Mesenchymal stem cell (in vitro differentiated cells and primary cell): ENCODE results near the gene HSP90AB1.

Experiments used
- DNase-seq: peaks from one replicate; pipeline ENCODE4 v3.0.0-alpha.2; 2013
- H2AFZ ChIP-seq: one replicate; pipeline ENCODE4 v1.6.1; 2013; ENCODE audit warnings: low read depth, mild to moderate bottlenecking, control low read depth, inconsistent platforms, low read length, moderate library complexity
- H2AK5ac ChIP-seq: 2 replicates; pipeline ENCODE4 v1.6.1; 2013; ENCODE audit warnings: low read length, moderate library complexity, mild to moderate bottlenecking, inconsistent platforms; ENCODE audit not compliant: severe bottlenecking
- H2BK120ac ChIP-seq: one replicate; pipeline ENCODE4 v1.6.1; 2013; ENCODE audit warnings: low read depth, mild to moderate bottlenecking, inconsistent platforms, low read length, moderate library complexity
- H2BK12ac ChIP-seq, 2 experiments: one replicate each; pipeline ENCODE4 v1.6.1; 2013; ENCODE audit warnings: inconsistent platforms in 2 of 2, low read length in 2 of 2, mild to moderate bottlenecking in 2 of 2, moderate library complexity in 2 of 2, control low read depth in 1 of 2
- H2BK15ac ChIP-seq: one replicate; pipeline ENCODE4 v1.6.1; 2013; ENCODE audit warnings: mild to moderate bottlenecking, low read depth, inconsistent platforms; ENCODE audit not compliant: poor library complexity, severe bottlenecking
- H2BK5ac ChIP-seq: 2 replicates; pipeline ENCODE4 v1.6.1; 2013; ENCODE audit warnings: low read depth, mild to moderate bottlenecking, low read length, control low read depth, inconsistent platforms; ENCODE audit not compliant: poor library complexity, severe bottlenecking
- H3K14ac ChIP-seq, 2 experiments: one replicate each; pipeline ENCODE4 v1.6.1; 2013; ENCODE audit warnings: inconsistent platforms in 2 of 2, low read length in 2 of 2, control low read depth in 1 of 2, mild to moderate bottlenecking in 1 of 2, moderate library complexity in 1 of 2
- H3K18ac ChIP-seq, 2 experiments: one replicate each; pipeline ENCODE4 v1.6.1; 2013; ENCODE audit warnings: inconsistent platforms in 2 of 2, low read length in 2 of 2, control low read depth in 1 of 2, low read depth in 1 of 2, mild to moderate bottlenecking in 1 of 2
- H3K23ac ChIP-seq, 2 experiments: one replicate each; pipeline ENCODE4 v1.6.1; 2013; ENCODE audit warnings: inconsistent platforms in 2 of 2, low read length in 2 of 2, mild to moderate bottlenecking in 2 of 2, moderate library complexity in 2 of 2, control low read depth in 1 of 2
- H3K27ac ChIP-seq: 2 replicates; pipeline ENCODE4 v1.5.1; 2013; ENCODE audit warnings: mild to moderate bottlenecking, moderate library complexity, low read length, control low read depth, inconsistent platforms; ENCODE audit not compliant: poor library complexity, severe bottlenecking
- H3K27me3 ChIP-seq, 2 experiments: 2 replicates each; pipeline versions ENCODE4 v1.6.1 to v1.7.0; 2013; ENCODE audit warnings: low read length in 2 of 2, mild to moderate bottlenecking in 2 of 2, moderate library complexity in 2 of 2, control low read depth in 1 of 2, inconsistent platforms in 1 of 2; ENCODE audit not compliant: control insufficient read depth in 1 of 2, insufficient read depth in 1 of 2
- H3K36me3 ChIP-seq, 2 experiments: 2 replicates each; pipeline versions ENCODE4 v1.6.1 to v1.7.0; 2013; ENCODE audit warnings: low read length in 2 of 2, control low read depth in 1 of 2, inconsistent platforms in 1 of 2, low read depth in 1 of 2, mild to moderate bottlenecking in 1 of 2; ENCODE audit not compliant: insufficient read depth in 2 of 2, control insufficient read depth in 1 of 2
- H3K4ac ChIP-seq, 2 experiments: one replicate each; pipeline ENCODE4 v1.6.1; 2013; ENCODE audit warnings: inconsistent platforms in 2 of 2, low read length in 2 of 2, mild to moderate bottlenecking in 2 of 2, moderate library complexity in 2 of 2, control low read depth in 1 of 2, low read depth in 1 of 2
- H3K4me1 ChIP-seq: 2 replicates; pipeline ENCODE4 v1.6.1; 2013; ENCODE audit warnings: low read depth, low read length, control low read depth; ENCODE audit not compliant: control insufficient read depth, insufficient read depth
- H3K4me2 ChIP-seq: 2 replicates; pipeline ENCODE4 v1.6.1; 2013; ENCODE audit warnings: low read length, mild to moderate bottlenecking, inconsistent platforms; ENCODE audit not compliant: poor library complexity, severe bottlenecking
- H3K4me3 ChIP-seq, 2 experiments: 2 replicates each; pipeline versions ENCODE4 v1.5.1 to v1.7.0; 2013; ENCODE audit warnings: low read length in 2 of 2, mild to moderate bottlenecking in 2 of 2, control low read depth in 1 of 2, low read depth in 1 of 2; ENCODE audit not compliant: insufficient read depth in 1 of 2
- H3K79me1 ChIP-seq: replicated peaks from 2 replicates; pipeline ENCODE4 v1.6.1; 2013; ENCODE audit warnings: mild to moderate bottlenecking, control low read depth, low read length, inconsistent platforms; ENCODE audit not compliant: poor library complexity, severe bottlenecking
- H3K9ac ChIP-seq: 2 replicates; pipeline ENCODE4 v1.7.0; 2013; ENCODE audit warnings: mild to moderate bottlenecking, low read length, moderate library complexity
- H3K9me3 ChIP-seq: 2 replicates; pipeline ENCODE4 v1.7.0; 2013; ENCODE audit warnings: mild to moderate bottlenecking, low read length; ENCODE audit not compliant: control insufficient read depth
- H4K8ac ChIP-seq: one replicate; pipeline ENCODE4 v1.6.1; 2013; ENCODE audit warnings: inconsistent platforms, mild to moderate bottlenecking, low read length, moderate library complexity
- H4K91ac ChIP-seq: one replicate; pipeline ENCODE4 v1.6.1; 2013; ENCODE audit warnings: mild to moderate bottlenecking, low read length, inconsistent platforms
- WGBS: methylation state at CpG from one replicate; pipeline ENCODE4 v1.1.7; 2013; ENCODE audit warnings: mixed read lengths; 5-methylcytosine and 5-hydroxymethylcytosine counted together

HSP90AB1 gene

GRCh38 chr6:44237021-44237812 lies 9.7 kb upstream of the HSP90AB1 start:
- Histone ChIP-seq H2AFZ (peak overlapping the region; percentile 70), H4K8ac (peak overlapping the region; percentile 87), H3K27ac (peak overlapping the region; percentile 96), H3K14ac (peak overlapping the region in 1 of 2 experiments; percentile 91), H2BK12ac (peak overlapping the region in 1 of 2 experiments; percentile 76), H3K4me3 (peak overlapping the region; percentile 55 to 75), H3K36me3 (peaks cover 2 to 15% of the 10 kb centered on the region in 2 experiments), H3K4me1 (peaks cover 25% of the 10 kb centered on the region), H3K79me1 (peaks cover 2% of the 10 kb centered on the region), H3K18ac (peak overlapping the region; percentile 89 to 93), H3K4me2 (peak overlapping the region; percentile 84), H3K9me3 (no peaks in the 10 kb centered on the region), H3K4ac (peak overlapping the region; percentile 20 to 84), H2BK120ac (peak overlapping the region; percentile 61), H3K23ac (no peak overlapping the region), H3K27me3 (no peaks in the 10 kb centered on the region), H4K91ac (peak overlapping the region; percentile 88), H3K9ac (peak overlapping the region; percentile 84), H2BK15ac (peak overlapping the region; percentile 95), H2BK5ac (peak overlapping the region; percentile 80), H2AK5ac (peak overlapping the region; percentile 96)
- 43% methylated on average over 19 of the region's 22 CpGs for WGBS
- DNase-seq: peak; percentile 98

GRCh38 chr6:44237813-44238433 lies 9.0 kb upstream of the HSP90AB1 start:
- Histone ChIP-seq H3K23ac (no peak overlapping the region), H3K4ac (peak overlapping the region in 1 of 2 experiments; percentile 84), H2BK15ac (peak overlapping the region; percentile 95), H2AFZ (peak overlapping the region; percentile 70), H3K18ac (peak overlapping the region; percentile 87 to 93), H3K4me1 (peaks cover 25% of the 10 kb centered on the region), H3K14ac (no peak overlapping the region), H2BK5ac (peak overlapping the region; percentile 80), H2BK120ac (peak overlapping the region; percentile 61), H3K36me3 (peaks cover 0 to 9% of the 10 kb centered on the region in 2 experiments), H3K27ac (peak overlapping the region; percentile 96), H3K4me2 (peak overlapping the region; percentile 84), H3K27me3 (no peaks in the 10 kb centered on the region), H3K4me3 (peak overlapping the region; percentile 55 to 75), H2AK5ac (peak overlapping the region; percentile 68), H4K91ac (peak overlapping the region; percentile 88), H2BK12ac (peak overlapping the region in 1 of 2 experiments; percentile 37), H3K9me3 (no peaks in the 10 kb centered on the region), H3K79me1 (peaks cover 2% of the 10 kb centered on the region), H4K8ac (peak overlapping the region; percentile 87), H3K9ac (peak overlapping the region; percentile 84)
- WGBS: under 1% methylated on average over 41 of the region's 42 CpGs
- peak; percentile 83 for DNase-seq

GRCh38 chr6:44238687-44239350 lies 8.1 kb upstream of the HSP90AB1 start:
- Histone ChIP-seq H3K4me1 (peaks cover 25% of the 10 kb centered on the region), H2BK120ac (no peak overlapping the region), H2AK5ac (peak overlapping the region; percentile 90), H2BK15ac (peak overlapping the region; percentile 0), H3K27ac (no peak overlapping the region), H3K4ac (no peak overlapping the region), H3K18ac (no peak overlapping the region), H3K9ac (peak overlapping the region; percentile 84), H3K23ac (peak overlapping the region in 1 of 2 experiments; percentile 56), H3K36me3 (no peaks in the 10 kb centered on the region), H3K79me1 (no peaks in the 10 kb centered on the region), H4K91ac (no peak overlapping the region), H3K27me3 (no peaks in the 10 kb centered on the region), H3K9me3 (no peaks in the 10 kb centered on the region), H4K8ac (no peak overlapping the region), H3K4me2 (no peak overlapping the region), H3K4me3 (peak overlapping the region in 1 of 2 experiments; percentile 75), H2AFZ (no peak overlapping the region), H2BK12ac (peak overlapping the region in 1 of 2 experiments; percentile 10), H2BK5ac (no peak overlapping the region), H3K14ac (no peak overlapping the region)
- WGBS: 94% methylated on average over 7 of the region's 7 CpGs
- no peak for DNase-seq

DNA sequence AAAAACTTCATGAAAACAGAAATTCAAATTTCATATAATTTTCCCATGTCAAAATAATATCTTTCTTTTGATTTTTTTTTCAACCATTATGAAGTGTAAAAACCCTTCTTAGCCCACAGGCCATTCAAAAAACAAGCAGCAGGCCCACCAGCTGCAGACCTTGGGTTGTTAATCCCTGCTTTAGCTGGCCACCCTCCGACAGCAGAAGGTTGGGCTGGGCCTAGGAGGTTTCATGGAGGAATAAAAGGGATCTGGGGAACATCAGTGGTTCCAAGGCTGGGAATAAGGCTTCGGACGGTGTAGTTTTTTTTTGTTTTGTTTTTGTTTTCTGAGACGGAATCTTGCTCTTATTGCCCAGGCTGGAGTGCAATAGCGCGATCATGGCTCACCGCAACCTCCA lies 3.6 kb upstream of the HSP90AB1 start:
- WGBS: 89% methylated on average over 7 of the region's 7 CpGs
- no peak overlapping the region for H2BK5ac ChIP-seq
- H3K27me3 ChIP-seq: no peaks in the 10 kb centered on the region
- peaks cover 2% of the 10 kb centered on the region for H3K79me1 ChIP-seq
- no peak overlapping the region for H3K23ac ChIP-seq
- DNase-seq: no peak
- no peak overlapping the region for H2BK15ac ChIP-seq
- no peak overlapping the region for H3K4me3 ChIP-seq
- H2BK120ac ChIP-seq: no peak overlapping the region
- H3K36me3 ChIP-seq: no peaks in the 10 kb centered on the region
- no peak overlapping the region for H4K91ac ChIP-seq
- no peaks in the 10 kb centered on the region for H3K9me3 ChIP-seq
- no peak overlapping the region for H3K18ac ChIP-seq
- H3K27ac ChIP-seq: no peak overlapping the region
- no peak overlapping the region for H2AFZ ChIP-seq
- H3K4me1 ChIP-seq: peaks cover 7% of the 10 kb centered on the region
- H2AK5ac ChIP-seq: no peak overlapping the region
- H3K4ac ChIP-seq: no peak overlapping the region
- H3K14ac ChIP-seq: no peak overlapping the region
- no peak overlapping the region for H3K4me2 ChIP-seq
- no peak overlapping the region for H2BK12ac ChIP-seq
- H3K9ac ChIP-seq: no peak overlapping the region
- H4K8ac ChIP-seq: no peak overlapping the region
